GM23248 (cell line): ENCODE data around the gene ADNP2. TPM values are rescaled to one million over a fixed set of nuclear protein-coding genes. Genes with fewer than 3 reads are reported as not detected.
A peak's percentile ranks its signal among the peaks of the same experiment; 100 is the strongest.

Experiments used
- DNase-seq: peaks from one replicate; pipeline ENCODE4 v3.0.0-alpha.2; 2015
- H2AFZ ChIP-seq: fragments of 200-600 bp; sonication (generic); 2 replicates; pipeline ENCODE4 v1.6.1; 2016; ENCODE audit warnings: antibody characterized with exemption
- H3F3A ChIP-seq: fragments of 200-600 bp; sonication (generic); 2 replicates; pipeline ENCODE4 v1.6.1; 2016; ENCODE audit warnings: mild to moderate bottlenecking, antibody characterized with exemption, mixed run types; ENCODE audit not compliant: insufficient read depth
- H3K27ac ChIP-seq: fragments of 200-600 bp; sonication (generic); 2 replicates; pipeline ENCODE4 v1.5.1; 2016; ENCODE audit warnings: mild to moderate bottlenecking
- H3K27me3 ChIP-seq: fragments of 200-600 bp; sonication (generic); replicated peaks from 2 replicates; pipeline ENCODE4 v1.6.1; 2016; ENCODE audit warnings: mild to moderate bottlenecking; ENCODE audit not compliant: insufficient read depth
- H3K36me3 ChIP-seq: fragments of 200-600 bp; sonication (generic); 2 replicates; pipeline ENCODE4 v1.6.1; 2016; ENCODE audit warnings: low read depth, mild to moderate bottlenecking
- H3K4me1 ChIP-seq: fragments of 200-600 bp; sonication (generic); 2 replicates; pipeline ENCODE4 v1.6.1; 2016; ENCODE audit warnings: mild to moderate bottlenecking; ENCODE audit not compliant: insufficient read depth
- H3K4me2 ChIP-seq: fragments of 200-600 bp; sonication (generic); one replicate; pipeline ENCODE4 v1.6.1; 2016; ENCODE audit warnings: mild to moderate bottlenecking; ENCODE audit not compliant: unreplicated experiment
- H3K4me3 ChIP-seq: fragments of 200-600 bp; sonication (generic); 2 replicates; pipeline ENCODE4 v1.5.1; 2016; ENCODE audit warnings: mild to moderate bottlenecking
- H3K79me2 ChIP-seq: fragments of 200-600 bp; sonication (generic); 2 replicates; pipeline ENCODE4 v1.6.1; 2016; ENCODE audit warnings: mild to moderate bottlenecking; ENCODE audit not compliant: insufficient read depth
- H3K9ac ChIP-seq: fragments of 200-600 bp; sonication (generic); 2 replicates; pipeline ENCODE4 v1.6.1; 2016; ENCODE audit warnings: mild to moderate bottlenecking
- H3K9me2 ChIP-seq: fragments of 200-600 bp; sonication (generic); 2 replicates; pipeline ENCODE4 v1.6.1; 2016; ENCODE audit warnings: mixed run types, mild to moderate bottlenecking, moderate library complexity; ENCODE audit not compliant: insufficient read depth
- H3K9me3 ChIP-seq: fragments of 200-600 bp; sonication (generic); one replicate; pipeline ENCODE4 v1.6.1; 2017; ENCODE audit warnings: low read depth
- H4K20me1 ChIP-seq: fragments of 200-600 bp; sonication (generic); 2 replicates; pipeline ENCODE4 v1.6.0; 2016; ENCODE audit not compliant: insufficient read depth
- EZH2 ChIP-seq: fragments of 200-600 bp; sonication (generic); IDR thresholded peaks from 2 replicates; pipeline ENCODE4 v1.6.1; 2018; ENCODE audit warnings: antibody characterized with exemption, mild to moderate bottlenecking; ENCODE audit not compliant: insufficient read depth, poor library complexity, severe bottlenecking
- EZH2phosphoT487 ChIP-seq: fragments of 200-600 bp; sonication (generic); IDR thresholded peaks from 2 replicates; pipeline ENCODE4 v1.6.1; 2018; ENCODE audit warnings: antibody characterized with exemption, moderate library complexity, mild to moderate bottlenecking, low read depth; ENCODE audit not compliant: insufficient read depth
- WGBS, 2 experiments: methylation state at CpG; one replicate each; pipeline ENCODE4 v1.1.6; 2015 to 2017; ENCODE audit warnings: low lambda C conversion rate in 2 of 2, low coverage in 1 of 2; ENCODE audit errors: missing lambda C conversion rate in 2 of 2; 5-methylcytosine and 5-hydroxymethylcytosine counted together
- in situ Hi-C: fragments of 300-500 bp; cut with MboI; formaldehyde crosslinking; loops from 2 replicates; pipeline ENCODE4 v1.15.0; 2020
- polyA plus RNA-seq: library from polyadenylated mRNA; unstranded; fragments of >200 nt; fragmentation: Nextera tagmentation; extraction: Ambion mirVana; gene quantifications from 2 replicates; pipeline ENCODE4 v1.2.1, GENCODE V29; 2016
- total RNA-seq: library from RNA; depleted of rRNA; stranded (reverse); fragments of >200 nt; shearing (Covaris generic); gene quantifications from 2 replicates; pipeline ENCODE4 v1.2.3, GENCODE V29; 2014

Gene ADNP2
- total and polyA plus RNA-seq, 2 experiments from 2014 or later = 3.5 to 14.3 TPM

DNA sequence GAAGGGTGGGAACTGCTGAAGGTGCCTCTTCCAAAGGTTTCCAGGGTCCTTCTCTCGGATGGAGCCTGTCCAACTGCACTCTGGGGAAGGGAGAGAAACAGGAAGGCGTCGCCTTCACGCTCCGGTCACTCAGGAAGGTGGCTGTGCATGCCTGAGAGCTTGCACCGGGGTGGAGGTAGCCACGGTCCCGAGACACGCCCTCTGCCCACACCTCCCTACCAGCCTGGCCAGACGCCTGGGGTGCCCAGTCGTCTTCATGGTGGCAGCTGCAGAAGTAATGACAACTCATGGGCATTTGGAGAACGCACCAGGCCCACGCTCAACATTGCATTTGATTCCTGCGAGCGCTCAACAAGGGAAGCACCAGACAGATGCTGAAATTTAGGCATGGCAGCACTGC, 59.9 kb downstream of the ADNP2 start:
- Histone ChIP-seq H2AFZ (no peak overlapping the region), H3K9me2 (no peaks in the 10 kb centered on the region), H3K79me2 (no peaks in the 10 kb centered on the region), H4K20me1 (no peaks in the 10 kb centered on the region), H3K4me1 (peaks cover 5% of the 10 kb centered on the region; the same call in 1 of the 2 replicates), H3K27me3 (no peaks in the 10 kb centered on the region), H3K9ac (no peak overlapping the region), H3K36me3 (no peaks in the 10 kb centered on the region), H3K27ac (no peak overlapping the region), H3K9me3 (no peaks in the 10 kb centered on the region), H3K4me3 (no peak overlapping the region), H3K4me2 (no peak overlapping the region), H3F3A (no peaks in the 10 kb centered on the region)
- 88 to 89% methylated on average over 14 to 15 of the region's 15 CpGs for WGBS, 2 experiments
- in situ Hi-C loops = no loop called here
- TF ChIP-seq EZH2 (no peak), EZH2phosphoT487 (no peak)
- no peak for DNase-seq

GRCh38 chr18:80169607-80170006, 60.5 kb downstream of the ADNP2 start:
- TF ChIP-seq EZH2 = no peak
- no peaks in the 10 kb centered on the region for H4K20me1 ChIP-seq
- H2AFZ ChIP-seq = no peak overlapping the region
- H3K9me3 ChIP-seq = no peaks in the 10 kb centered on the region
- in situ Hi-C loops = no loop called here
- peaks cover 5% of the 10 kb centered on the region; the same call in 1 of the 2 replicates for H3K4me1 ChIP-seq
- no peak overlapping the region for H3K4me3 ChIP-seq
- H3K79me2 ChIP-seq = no peaks in the 10 kb centered on the region
- H3K27ac ChIP-seq = no peak overlapping the region
- no peaks in the 10 kb centered on the region for H3K27me3 ChIP-seq
- H3K4me2 ChIP-seq = no peak overlapping the region
- WGBS, 2 experiments = 73 to 75% methylated on average over 16 to 17 of the region's 17 CpGs
- no peaks in the 10 kb centered on the region for H3F3A ChIP-seq
- DNase-seq = peak; percentile 42
- H3K36me3 ChIP-seq = no peaks in the 10 kb centered on the region
- no peaks in the 10 kb centered on the region for H3K9me2 ChIP-seq
- H3K9ac ChIP-seq = no peak overlapping the region

DNA sequence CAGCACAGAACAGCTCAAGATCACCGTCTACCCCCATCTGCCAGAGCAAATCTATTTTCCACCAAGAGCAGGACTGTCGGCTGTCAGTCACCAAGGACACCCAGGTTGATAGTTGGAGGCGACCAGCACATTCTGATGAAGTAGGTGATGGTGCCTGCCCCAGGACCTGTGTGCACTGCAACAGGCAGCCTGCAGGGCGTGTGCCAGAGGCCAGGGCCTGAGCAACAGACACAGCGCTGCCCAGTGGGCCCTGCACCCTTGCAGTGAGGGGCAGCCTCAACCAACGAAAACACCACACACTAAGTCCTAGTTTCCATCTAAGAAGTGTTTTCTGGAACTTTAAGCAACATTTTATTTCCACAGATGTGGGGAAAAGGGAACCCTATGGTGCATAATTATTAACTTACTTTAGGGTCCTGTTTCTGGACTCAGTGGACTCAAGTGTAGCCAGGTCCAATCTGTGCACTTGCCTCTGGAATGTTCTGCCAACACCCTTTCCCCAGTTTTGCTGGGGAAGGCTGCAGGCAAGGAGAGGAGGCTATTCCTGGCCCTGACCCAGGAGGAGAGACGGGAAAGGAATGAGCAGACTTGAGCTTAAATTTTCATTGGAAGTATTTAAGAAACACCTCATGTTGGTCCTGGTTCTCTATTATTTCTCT, 61.5 kb downstream of the ADNP2 start:
- TF ChIP-seq EZH2phosphoT487 = no peak
- no peak for TF ChIP-seq EZH2
- no peaks in the 10 kb centered on the region for H3K9me2 ChIP-seq
- peak overlapping the region; percentile 66; the same call in 1 of the 2 replicates for H2AFZ ChIP-seq
- no peak overlapping the region for H3K27ac ChIP-seq
- H3K27me3 ChIP-seq = no peaks in the 10 kb centered on the region; the same call in 1 of the 2 replicates
- peaks cover 5% of the 10 kb centered on the region; the same call in 1 of the 2 replicates for H3K4me1 ChIP-seq
- H3K4me2 ChIP-seq = peak overlapping the region; percentile 47
- H4K20me1 ChIP-seq = no peaks in the 10 kb centered on the region
- 81 to 82% methylated on average over 7 of the region's 7 CpGs for WGBS, 2 experiments
- H3F3A ChIP-seq = no peaks in the 10 kb centered on the region
- H3K36me3 ChIP-seq = no peaks in the 10 kb centered on the region
- H3K4me3 ChIP-seq = no peak overlapping the region
- DNase-seq = no peak
- no peak overlapping the region for H3K9ac ChIP-seq
- no peaks in the 10 kb centered on the region for H3K9me3 ChIP-seq
- no peaks in the 10 kb centered on the region for H3K79me2 ChIP-seq
- in situ Hi-C loops = no loop called here

DNA sequence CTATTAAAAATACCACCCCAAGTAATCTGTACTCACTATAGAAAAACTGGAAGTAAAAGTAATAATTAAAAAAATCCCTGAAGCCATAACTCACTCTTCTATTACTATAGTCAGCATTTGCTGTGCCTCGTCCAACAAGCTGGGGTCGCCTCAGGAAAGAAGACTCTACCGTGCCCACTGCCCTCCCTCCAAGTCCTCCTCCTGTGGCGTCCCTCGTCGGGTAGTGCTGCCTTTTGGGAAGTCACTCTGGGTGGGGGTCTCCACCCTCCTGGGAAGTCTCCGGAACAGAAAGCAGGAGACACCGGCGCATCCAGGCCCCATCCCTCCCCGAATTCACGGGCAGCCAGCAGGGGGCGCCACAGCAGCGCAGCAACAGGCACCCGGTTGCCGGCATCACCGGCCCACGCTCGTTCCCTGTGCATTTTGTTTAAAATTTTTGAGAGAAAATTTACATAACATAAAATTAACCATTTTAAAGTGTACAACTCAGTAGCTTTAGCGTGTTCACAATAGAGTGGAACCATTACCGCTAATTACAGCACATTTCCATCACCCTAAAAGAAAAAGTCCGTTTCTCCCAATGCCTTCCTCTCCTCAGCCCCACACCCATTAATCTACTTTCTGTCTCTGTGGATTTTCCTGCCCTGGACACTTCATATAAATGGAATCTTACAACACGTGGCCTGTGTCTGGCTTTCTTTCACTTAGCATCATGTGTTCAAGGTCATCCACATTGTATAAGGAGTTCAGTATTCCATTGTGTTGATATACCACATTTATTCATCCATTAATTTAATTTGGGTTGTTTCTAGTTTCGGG, 62.2 kb downstream of the ADNP2 start:
- Histone ChIP-seq H3K4me3 (peak overlapping the region; percentile 55), H3K27me3 (no peaks in the 10 kb centered on the region; the same call in 1 of the 2 replicates), H4K20me1 (no peaks in the 10 kb centered on the region), H3K9me2 (no peaks in the 10 kb centered on the region), H3K36me3 (no peaks in the 10 kb centered on the region), H3K9me3 (no peaks in the 10 kb centered on the region), H3K9ac (peak overlapping the region; percentile 32; the same call in 1 of the 2 replicates), H3K79me2 (no peaks in the 10 kb centered on the region), H3K4me2 (peak overlapping the region; percentile 47), H3K27ac (no peak overlapping the region), H3K4me1 (peaks cover 5% of the 10 kb centered on the region; the same call in 1 of the 2 replicates), H3F3A (no peaks in the 10 kb centered on the region), H2AFZ (peak overlapping the region; percentile 66)
- in situ Hi-C loops = no loop called here
- TF ChIP-seq EZH2phosphoT487 = no peak
- DNase-seq = peak; percentile 65
- WGBS, 2 experiments = 23 to 27% methylated on average over 23 of the region's 23 CpGs
